ENCODE measurements around the gene TRNP1. TPM values are rescaled to one million over a fixed set of nuclear protein-coding genes. Genes with fewer than 3 reads are reported as not detected.

TRNP1 gene
- total RNA-seq, 1 donor from 2014 or later = 76.5 TPM

GRCh38 chr1:26971590-26971989, 21.9 kb upstream of the TRNP1 start:
- Mint-ChIP-seq H3K36me3 (ENCODE audit: low read depth) (no peaks in the 10 kb centered on the region), H3K9me3 (ENCODE audit: low read depth) (no peaks in the 10 kb centered on the region), H3K27ac (ENCODE audit: unreplicated experiment) (no peak overlapping the region), H3K27me3 (ENCODE audit: low read depth) (peaks cover 9% of the 10 kb centered on the region), H3K4me1 (ENCODE audit: low read depth) (peaks cover 6% of the 10 kb centered on the region), H3K4me3 (ENCODE audit: unreplicated experiment) (no peak overlapping the region)
- no peak for DNase-seq (ENCODE audit: low spot score)
- TF ChIP-seq CTCF (IDR thresholded peaks at IDR 0.05) = no peak

GRCh38 chr1:26972390-26972789, 21.1 kb upstream of the TRNP1 start:
- Mint-ChIP-seq H3K9me3 (ENCODE audit: low read depth) (no peaks in the 10 kb centered on the region), H3K27me3 (ENCODE audit: low read depth) (peaks cover 7% of the 10 kb centered on the region), H3K36me3 (ENCODE audit: low read depth) (no peaks in the 10 kb centered on the region), H3K4me3 (ENCODE audit: unreplicated experiment) (no peak overlapping the region), H3K27ac (ENCODE audit: unreplicated experiment) (no peak overlapping the region), H3K4me1 (ENCODE audit: low read depth) (peaks cover 6% of the 10 kb centered on the region)
- DNase-seq (ENCODE audit: low spot score) = no peak
- TF ChIP-seq CTCF (IDR thresholded peaks at IDR 0.05) = no peak

- Mint-ChIP-seq H3K36me3 (ENCODE audit: low read depth) (no peaks in the 10 kb centered on the region), H3K27me3 (ENCODE audit: low read depth) (peaks cover 7% of the 10 kb centered on the region), H3K4me1 (ENCODE audit: low read depth) (peaks cover 6% of the 10 kb centered on the region), H3K27ac (ENCODE audit: unreplicated experiment) (no peak overlapping the region), H3K4me3 (ENCODE audit: unreplicated experiment) (no peak overlapping the region), H3K9me3 (ENCODE audit: low read depth) (no peaks in the 10 kb centered on the region)
- no peak for TF ChIP-seq CTCF (IDR thresholded peaks at IDR 0.05)
- no peak for DNase-seq (ENCODE audit: low spot score)
These were observed 20.7 kb upstream of the TRNP1 start for GRCh38 chr1:26972821-26973220.

- H3K27ac Mint-ChIP-seq (ENCODE audit: unreplicated experiment) = no peak overlapping the region
- DNase-seq (ENCODE audit: low spot score) = no peak
These were observed 16.6 kb upstream of the TRNP1 start for GRCh38 chr1:26976621-26977510.

GRCh38 chr1:26978901-26979300, 14.6 kb upstream of the TRNP1 start:
- Mint-ChIP-seq H3K27me3 (ENCODE audit: low read depth) (no peaks in the 10 kb centered on the region), H3K4me3 (ENCODE audit: unreplicated experiment) (no peak overlapping the region), H3K36me3 (ENCODE audit: low read depth) (no peaks in the 10 kb centered on the region), H3K4me1 (ENCODE audit: low read depth) (peaks cover 1% of the 10 kb centered on the region), H3K27ac (ENCODE audit: unreplicated experiment) (no peak overlapping the region), H3K9me3 (ENCODE audit: low read depth) (no peaks in the 10 kb centered on the region)
- TF ChIP-seq CTCF (IDR thresholded peaks at IDR 0.05) = no peak
- no peak for DNase-seq (ENCODE audit: low spot score)

More at GRCh38 chr1:26976621-26977510, 16.6 kb upstream of the TRNP1 start:
- H3K4me3 Mint-ChIP-seq (ENCODE audit: unreplicated experiment) = no peak overlapping the region
- no peaks in the 10 kb centered on the region for H3K9me3 Mint-ChIP-seq (ENCODE audit: low read depth)
- H3K27me3 Mint-ChIP-seq (ENCODE audit: low read depth) = no peaks in the 10 kb centered on the region
- no peaks in the 10 kb centered on the region for H3K36me3 Mint-ChIP-seq (ENCODE audit: low read depth)
- TF ChIP-seq CTCF (IDR thresholded peaks at IDR 0.05) = no peak
- H3K4me1 Mint-ChIP-seq (ENCODE audit: low read depth) = peaks cover 6% of the 10 kb centered on the region
